GM23338 (cell line): Measurements from ENCODE around the gene H2AZ1. TPM values are rescaled to one million over a fixed set of nuclear protein-coding genes. Genes with fewer than 3 reads are reported as not detected.
A peak's percentile ranks its signal among the peaks of the same experiment; 100 is the strongest.

Source experiments
- ATAC-seq: fragments of 200-7000 bp; cut with Tn5 transposase; 3 replicates; pipeline ENCODE4 v1.9.1; 2020
- DNase-seq: peaks from one replicate; pipeline ENCODE4 v3.0.0-alpha.2; 2015; ENCODE audit warnings: low spot score
- H2AFZ ChIP-seq: fragments of 200-600 bp; sonication (generic); 2 replicates; pipeline ENCODE4 v1.8.0; 2016; ENCODE audit warnings: antibody characterized with exemption, mild to moderate bottlenecking, moderate library complexity
- H3F3A ChIP-seq: fragments of 200-600 bp; sonication (generic); replicated peaks from 2 replicates; pipeline ENCODE4 v1.8.0; 2017; ENCODE audit warnings: antibody characterized with exemption, mixed run types, low read depth
- H3K27ac ChIP-seq: fragments of 200-600 bp; sonication (generic); 2 replicates; pipeline ENCODE4 v1.6.1; 2016; ENCODE audit warnings: low read depth
- H3K27me3 ChIP-seq: fragments of 200-600 bp; sonication (generic); 2 replicates; pipeline ENCODE4 v1.8.0; 2016; ENCODE audit warnings: mild to moderate bottlenecking, mixed run types, moderate library complexity; ENCODE audit not compliant: insufficient read depth
- H3K36me3 ChIP-seq: fragments of 200-600 bp; sonication (generic); 2 replicates; pipeline ENCODE4 v1.8.0; 2016; ENCODE audit warnings: mild to moderate bottlenecking; ENCODE audit not compliant: insufficient read depth
- H3K4me1 ChIP-seq: fragments of 200-600 bp; sonication (generic); 2 replicates; pipeline ENCODE4 v1.8.0; 2016; ENCODE audit warnings: mild to moderate bottlenecking, moderate library complexity; ENCODE audit not compliant: insufficient read depth
- H3K4me2 ChIP-seq: fragments of 200-600 bp; sonication (generic); 2 replicates; pipeline ENCODE4 v1.7.1; 2017; ENCODE audit warnings: mixed run types
- H3K4me3 ChIP-seq: fragments of 200-600 bp; sonication (generic); 2 replicates; pipeline ENCODE4 v1.6.1; 2016; ENCODE audit warnings: mixed run types
- H3K79me2 ChIP-seq: fragments of 200-600 bp; sonication (generic); replicated peaks from 2 replicates; pipeline ENCODE4 v1.8.0; 2017; ENCODE audit warnings: mild to moderate bottlenecking; ENCODE audit not compliant: insufficient read depth
- H3K9me2 ChIP-seq: fragments of 200-600 bp; sonication (generic); 2 replicates; pipeline ENCODE4 v1.8.0; 2017; ENCODE audit not compliant: insufficient read depth
- H4K20me1 ChIP-seq: fragments of 200-600 bp; sonication (generic); replicated peaks from 2 replicates; pipeline ENCODE4 v1.8.0; 2017; ENCODE audit warnings: mild to moderate bottlenecking; ENCODE audit not compliant: insufficient read depth
- H3K27ac Mint-ChIP-seq: 2 replicates; pipeline ENCODE4 v1.8.0; 2020; ENCODE audit warnings: inconsistent platforms, mild to moderate bottlenecking, moderate library complexity, mixed read lengths
- H3K27me3 Mint-ChIP-seq: 3 replicates; pipeline ENCODE4 v1.8.0; 2022; ENCODE audit warnings: low read depth, mild to moderate bottlenecking, moderate library complexity, mixed read lengths, inconsistent platforms; ENCODE audit not compliant: insufficient read depth, poor library complexity
- H3K36me3 Mint-ChIP-seq: 3 replicates; pipeline ENCODE4 v1.8.0; 2021; ENCODE audit warnings: low read depth, mild to moderate bottlenecking, inconsistent platforms, moderate library complexity, mixed read lengths
- H3K4me1 Mint-ChIP-seq: 3 replicates; pipeline ENCODE4 v1.8.0; 2020; ENCODE audit warnings: mild to moderate bottlenecking, inconsistent platforms, mixed read lengths
- H3K4me3 Mint-ChIP-seq: 3 replicates; pipeline ENCODE4 v1.8.0; 2021; ENCODE audit warnings: moderate library complexity, mild to moderate bottlenecking, inconsistent platforms, mixed read lengths
- H3K9me3 Mint-ChIP-seq: 3 replicates; pipeline ENCODE4 v1.8.0; 2020; ENCODE audit warnings: moderate library complexity, mild to moderate bottlenecking, inconsistent platforms, mixed read lengths
- CREB1 ChIP-seq: fragments of 250-450 bp; sonication (Bioruptor Pico); IDR thresholded peaks from 2 replicates; pipeline ENCODE4 v1.5.0; 2020; ENCODE audit warnings: low read depth, mild to moderate bottlenecking, moderate library complexity
- EZH2phosphoT487 ChIP-seq: fragments of 200-600 bp; sonication (generic); IDR thresholded peaks from one replicate; pipeline ENCODE4 v1.8.1; 2018; ENCODE audit warnings: antibody characterized with exemption; ENCODE audit not compliant: unreplicated experiment
- POLR2AphosphoS5 ChIP-seq: IDR thresholded peaks from 2 replicates; pipeline ENCODE4 v1.6.1; 2016; ENCODE audit warnings: antibody characterized with exemption, low read depth
- STAT1 ChIP-seq: IDR thresholded peaks from one replicate; pipeline ENCODE4 v1.6.1; 2016; ENCODE audit warnings: antibody characterized with exemption; ENCODE audit not compliant: unreplicated experiment
- long read RNA-seq: library from polyadenylated mRNA; unstranded; transcript quantifications from one replicate; pipeline ENCODE4 v2.0.0, GENCODE V29; 2020; ENCODE audit not compliant: unreplicated experiment
- polyA plus RNA-seq: library from polyadenylated mRNA; unstranded; fragments of >200 nt; fragmentation: Nextera tagmentation; extraction: Ambion mirVana; gene quantifications from 2 replicates; pipeline ENCODE4 v1.2.1, GENCODE V29; 2016
- total RNA-seq: library from RNA; depleted of rRNA; stranded (reverse); fragments of >200 nt; shearing (Covaris generic); gene quantifications from 2 replicates; pipeline ENCODE4 v1.2.3, GENCODE V29; 2014; rRNA removed
- TF ChIP-seq, protein P1 (sequence below): IDR thresholded peaks from 2 replicates; pipeline ENCODE4 v1.6.1; 2016; ENCODE audit warnings: antibody characterized with exemption
- TF ChIP-seq, protein P2 (sequence below), 2 experiments: fragments of 200-600 bp in 1 of 2; sonication (generic) in 1 of 2; conservative IDR thresholded peaks; 2 replicates each; pipeline versions ENCODE4 v1.5.1 to v1.6.1; 2016 to 2017; ENCODE audit warnings: antibody characterized with exemption in 2 of 2, low read depth in 2 of 2, mild to moderate bottlenecking in 2 of 2, moderate library complexity in 1 of 2

H2AZ1 gene
- total RNA-seq = 585 and 802 TPM in 2 replicates
- 1,933 and 1,942 TPM in 2 replicates for polyA plus RNA-seq
- long read RNA-seq, transcript H2AFZ-201 (5 exons, 979 nt) = major isoform, 1,679 of 1,743 reads
- long read RNA-seq, partial matches to known transcripts = 3 of 1,743 reads
- long read RNA-seq, other reads (novel, unspliced or antisense) = 59 of 1,743 reads

GRCh38 chr4:99949999-99950912 is at the start of gene H2AZ1:
TSS of gene H2AZ1 (minus strand) at chr4:99950275. CDS start at chr4:99950170, 105 bp downstream.
- Histone ChIP-seq H4K20me1 (peaks cover 15% of the 10 kb centered on the region), H3K4me1 (peaks cover 28% of the 10 kb centered on the region), H3K27me3 (no peaks in the 10 kb centered on the region), H3K36me3 (peaks cover 12% of the 10 kb centered on the region), H3K79me2 (peaks cover 34% of the 10 kb centered on the region), H3K9me2 (no peaks in the 10 kb centered on the region), H3K4me2 (peak within 1 kb of the TSS; percentile 97), H3F3A (peaks cover 29% of the 10 kb centered on the region), H3K27ac (peak within 1 kb of the TSS; percentile 100), H2AFZ (peak within 1 kb of the TSS; percentile 94), H3K4me3 (peak within 1 kb of the TSS; percentile 96)
- peak; percentile 64 for ATAC-seq
- Mint-ChIP-seq H3K4me3 (no peak within 1 kb of the TSS), H3K27me3 (peaks cover 10% of the 10 kb centered on the region), H3K4me1 (peaks cover 18% of the 10 kb centered on the region), H3K27ac (no peak within 1 kb of the TSS), H3K9me3 (no peaks in the 10 kb centered on the region), H3K36me3 (peaks cover 3% of the 10 kb centered on the region; the same call in 1 of the 3 replicates)
- TF ChIP-seq POLR2AphosphoS5 = peak; percentile 100
- TF ChIP-seq, protein P1, sequence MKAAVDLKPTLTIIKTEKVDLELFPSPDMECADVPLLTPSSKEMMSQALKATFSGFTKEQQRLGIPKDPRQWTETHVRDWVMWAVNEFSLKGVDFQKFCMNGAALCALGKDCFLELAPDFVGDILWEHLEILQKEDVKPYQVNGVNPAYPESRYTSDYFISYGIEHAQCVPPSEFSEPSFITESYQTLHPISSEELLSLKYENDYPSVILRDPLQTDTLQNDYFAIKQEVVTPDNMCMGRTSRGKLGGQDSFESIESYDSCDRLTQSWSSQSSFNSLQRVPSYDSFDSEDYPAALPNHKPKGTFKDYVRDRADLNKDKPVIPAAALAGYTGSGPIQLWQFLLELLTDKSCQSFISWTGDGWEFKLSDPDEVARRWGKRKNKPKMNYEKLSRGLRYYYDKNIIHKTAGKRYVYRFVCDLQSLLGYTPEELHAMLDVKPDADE = peak; percentile 65; the same call in 1 of the 2 replicates
- no peak for TF ChIP-seq STAT1
- peak; percentile 58; the same call in 1 of the 2 replicates for TF ChIP-seq CREB1
- peak; percentile 99 for DNase-seq

- no peaks in the 10 kb centered on the region for H3K36me3 Mint-ChIP-seq
- H3K27me3 Mint-ChIP-seq = no peaks in the 10 kb centered on the region
- Histone ChIP-seq H3K79me2 (no peaks in the 10 kb centered on the region), H3K9me2 (no peaks in the 10 kb centered on the region), H4K20me1 (no peaks in the 10 kb centered on the region), H3K4me2 (no peak overlapping the region), H3K27me3 (no peaks in the 10 kb centered on the region), H2AFZ (peak overlapping the region; percentile 1), H3K4me3 (no peak overlapping the region), H3K36me3 (no peaks in the 10 kb centered on the region), H3K4me1 (peaks cover 5% of the 10 kb centered on the region; the same call in 1 of the 2 replicates), H3K27ac (no peak overlapping the region), H3F3A (no peaks in the 10 kb centered on the region)
- TF ChIP-seq EZH2phosphoT487 = no peak
- TF ChIP-seq, protein P2, sequence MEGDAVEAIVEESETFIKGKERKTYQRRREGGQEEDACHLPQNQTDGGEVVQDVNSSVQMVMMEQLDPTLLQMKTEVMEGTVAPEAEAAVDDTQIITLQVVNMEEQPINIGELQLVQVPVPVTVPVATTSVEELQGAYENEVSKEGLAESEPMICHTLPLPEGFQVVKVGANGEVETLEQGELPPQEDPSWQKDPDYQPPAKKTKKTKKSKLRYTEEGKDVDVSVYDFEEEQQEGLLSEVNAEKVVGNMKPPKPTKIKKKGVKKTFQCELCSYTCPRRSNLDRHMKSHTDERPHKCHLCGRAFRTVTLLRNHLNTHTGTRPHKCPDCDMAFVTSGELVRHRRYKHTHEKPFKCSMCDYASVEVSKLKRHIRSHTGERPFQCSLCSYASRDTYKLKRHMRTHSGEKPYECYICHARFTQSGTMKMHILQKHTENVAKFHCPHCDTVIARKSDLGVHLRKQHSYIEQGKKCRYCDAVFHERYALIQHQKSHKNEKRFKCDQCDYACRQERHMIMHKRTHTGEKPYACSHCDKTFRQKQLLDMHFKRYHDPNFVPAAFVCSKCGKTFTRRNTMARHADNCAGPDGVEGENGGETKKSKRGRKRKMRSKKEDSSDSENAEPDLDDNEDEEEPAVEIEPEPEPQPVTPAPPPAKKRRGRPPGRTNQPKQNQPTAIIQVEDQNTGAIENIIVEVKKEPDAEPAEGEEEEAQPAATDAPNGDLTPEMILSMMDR (conservative IDR thresholded peaks at IDR 0.05; ENCODE audit: low read depth in 2 of 2) = peak; percentile 51 to 63; a peak in 3 of 4 replicates
- no peak for ATAC-seq
- H3K4me3 Mint-ChIP-seq = no peak overlapping the region
- H3K4me1 Mint-ChIP-seq = peaks cover 8% of the 10 kb centered on the region; the same call in 2 of the 3 replicates
- H3K27ac Mint-ChIP-seq = no peak overlapping the region
- no peaks in the 10 kb centered on the region for H3K9me3 Mint-ChIP-seq
- DNase-seq = peak; percentile 54
These were observed 48.2 kb upstream of the H2AZ1 start for GRCh38 chr4:99998062-99998867.
